CD8-positive, alpha-beta memory T cell (primary cell): ENCODE measurements around the gene MCTP2. TPM values are rescaled to one million over a fixed set of nuclear protein-coding genes. Genes with fewer than 3 reads are reported as not detected.
A peak's percentile ranks its signal among the peaks of the same experiment; 100 is the strongest.

Experiments used
- CTCF ChIA-PET: fragments of 350-600 bp; sonication (Branson Sonifier 250); formaldehyde crosslinking; loops from one replicate; lab custom pipeline; 2021; ENCODE audit warnings: antibody characterized with exemption; lab: Charles Lee
- POLR2A ChIA-PET: fragments of 350-600 bp; sonication (Branson Sonifier 250); formaldehyde crosslinking; loops from one replicate; lab custom pipeline; 2021; ENCODE audit warnings: antibody characterized with exemption; lab: Charles Lee
- DNase-seq, 5 donors: peaks; one replicate each; pipeline versions ENCODE4 v3.0.0 to v3.0.0-alpha.2; 2020 to 2022; ENCODE audit warnings: mixed read lengths in 1 of 5
- H3K27ac ChIP-seq: one replicate; pipeline ENCODE4 v1.7.0; 2013; ENCODE audit warnings: low read depth, mild to moderate bottlenecking, low read length, moderate library complexity
- H3K27me3 ChIP-seq: 2 replicates; pipeline ENCODE4 v1.7.0; 2013; ENCODE audit warnings: low read length, mild to moderate bottlenecking; ENCODE audit not compliant: insufficient read depth, poor library complexity, severe bottlenecking
- H3K36me3 ChIP-seq: 2 replicates; pipeline ENCODE4 v1.7.0; 2013; ENCODE audit warnings: mild to moderate bottlenecking, low read length, moderate library complexity; ENCODE audit not compliant: insufficient read depth
- H3K4me1 ChIP-seq: 2 replicates; pipeline ENCODE4 v1.7.0; 2013; ENCODE audit warnings: mild to moderate bottlenecking, low read length, moderate library complexity; ENCODE audit not compliant: insufficient read depth
- H3K4me3 ChIP-seq: 2 replicates; pipeline ENCODE4 v1.7.0; 2013; ENCODE audit warnings: mild to moderate bottlenecking, low read length
- H3K9me3 ChIP-seq: 2 replicates; pipeline ENCODE4 v1.7.0; 2013; ENCODE audit warnings: mild to moderate bottlenecking, low read length
- H3K27ac Mint-ChIP-seq, 8 donors: one replicate each; pipeline ENCODE4 v1.8.0; 2020 to 2021; ENCODE audit warnings: mixed read lengths in 8 of 8, mild to moderate bottlenecking in 6 of 8, inconsistent platforms in 3 of 8, moderate library complexity in 3 of 8
- H3K27me3 Mint-ChIP-seq, 2 donors: one replicate each; pipeline ENCODE4 v1.8.0; 2020 to 2021; ENCODE audit warnings: mixed read lengths in 2 of 2, mild to moderate bottlenecking in 1 of 2, moderate library complexity in 1 of 2
- H3K36me3 Mint-ChIP-seq, 3 donors: one replicate each; pipeline ENCODE4 v1.8.0; 2020 to 2021; ENCODE audit warnings: mixed read lengths in 3 of 3, inconsistent platforms in 1 of 3, mild to moderate bottlenecking in 1 of 3
- H3K4me1 Mint-ChIP-seq, 3 donors: one replicate each; pipeline ENCODE4 v1.8.0; 2020 to 2021; ENCODE audit warnings: mixed read lengths in 3 of 3, inconsistent platforms in 1 of 3, mild to moderate bottlenecking in 1 of 3
- H3K4me3 Mint-ChIP-seq, 7 donors: one replicate each; pipeline ENCODE4 v1.8.0; 2020 to 2021; ENCODE audit warnings: mixed read lengths in 7 of 7, mild to moderate bottlenecking in 6 of 7, moderate library complexity in 4 of 7, inconsistent platforms in 2 of 7
- H3K9me3 Mint-ChIP-seq, 5 donors: one replicate each; pipeline ENCODE4 v1.8.0; 2020 to 2022; ENCODE audit warnings: mixed read lengths in 5 of 5, mild to moderate bottlenecking in 3 of 5, moderate library complexity in 2 of 5, inconsistent platforms in 1 of 5
- polyA plus RNA-seq: library from polyadenylated mRNA; unstranded; fragments of 300-500 nt; fragmentation: Illumina TruSeq; gene quantifications from one replicate; pipeline ENCODE4 v1.2.3, GENCODE V29; 2021
- total RNA-seq, 2 experiments: library from RNA; stranded (reverse); gene quantifications; one replicate each; pipeline ENCODE4 v1.2.3, GENCODE V29; 2021

MCTP2 gene
- total and polyA plus RNA-seq, 3 experiments from 2014 or later, result 13.6 to 17.0 (median 16.5) TPM

DNA sequence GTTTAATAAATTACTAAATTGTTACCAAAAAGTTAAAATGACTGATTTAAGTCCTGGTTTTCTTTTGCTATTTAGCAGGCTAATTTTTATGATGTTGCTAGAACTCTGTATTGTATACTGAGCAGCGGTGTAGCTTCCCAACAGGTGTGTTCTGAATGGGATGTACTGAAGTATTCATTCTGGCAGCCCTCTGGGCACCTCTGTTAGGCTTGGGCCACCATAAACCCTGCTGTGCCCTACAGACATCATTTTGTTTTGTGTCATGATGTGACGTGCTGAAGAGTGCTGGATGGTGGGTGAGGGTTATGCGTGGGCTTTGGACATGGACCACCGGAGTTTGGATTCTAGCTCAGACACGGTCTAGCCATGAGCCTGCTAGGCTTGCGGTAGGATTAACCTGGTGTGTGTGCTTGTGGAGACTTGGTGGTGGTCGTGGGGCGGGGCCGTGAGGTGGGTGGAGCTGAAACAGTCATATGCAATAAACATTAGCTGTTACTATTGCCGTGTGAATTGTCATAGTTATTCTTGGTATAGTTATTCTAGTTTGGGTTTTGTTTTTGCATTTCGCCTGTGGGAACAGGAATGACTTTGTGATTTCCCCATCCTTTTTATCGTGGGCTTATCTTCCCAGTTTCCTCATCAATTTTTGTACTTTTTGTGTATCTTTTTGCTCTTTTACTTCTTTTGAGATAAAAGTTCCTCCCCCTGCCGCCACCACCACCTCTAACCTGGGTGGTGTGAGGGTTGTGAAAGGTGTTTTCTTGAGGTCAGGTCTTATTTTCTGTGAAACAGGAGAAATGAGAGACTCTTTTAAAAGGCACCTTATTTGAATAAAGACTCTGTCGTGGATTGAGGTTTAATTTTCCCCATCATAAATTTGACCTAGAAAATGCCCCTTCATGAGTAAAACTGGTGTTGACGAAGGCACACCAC is 93.7 kb downstream of the MCTP2 start:
- H3K36me3 ChIP-seq, result no peaks in the 10 kb centered on the region
- H3K9me3 Mint-ChIP-seq, result no peaks in the 10 kb centered on the region
- no peak overlapping the region for H3K4me3 ChIP-seq
- no peak overlapping the region for H3K27ac ChIP-seq
- ChIA-PET POLR2A (no interaction called here), CTCF (interaction anchor here (1.1 to 9.0 kb wide), 20 partner anchors 9 to 205 kb away, joined by 3 to 182 read pairs (median 6); partner anchors contain the start of gene MCTP2)
- peak in 3 of 5 donors; percentile 26 to 64 (median 29) for DNase-seq
- no peaks in the 10 kb centered on the region for H3K9me3 ChIP-seq
- H3K4me3 Mint-ChIP-seq, result peak overlapping the region in 5 of 7 donors; percentile 6 to 76 (median 59)
- peaks cover 0 to 2% of the 10 kb centered on the region in 2 donors for H3K27me3 Mint-ChIP-seq
- H3K27me3 ChIP-seq, result no peaks in the 10 kb centered on the region
- peak overlapping the region in 7 of 8 donors; percentile 22 to 93 (median 85) for H3K27ac Mint-ChIP-seq
- peaks cover 18 to 32% (median 25%) of the 10 kb centered on the region in 3 donors for H3K4me1 Mint-ChIP-seq
- H3K4me1 ChIP-seq, result no peaks in the 10 kb centered on the region
- peaks cover 0 to 24% (median 3%) of the 10 kb centered on the region in 3 donors for H3K36me3 Mint-ChIP-seq

DNA sequence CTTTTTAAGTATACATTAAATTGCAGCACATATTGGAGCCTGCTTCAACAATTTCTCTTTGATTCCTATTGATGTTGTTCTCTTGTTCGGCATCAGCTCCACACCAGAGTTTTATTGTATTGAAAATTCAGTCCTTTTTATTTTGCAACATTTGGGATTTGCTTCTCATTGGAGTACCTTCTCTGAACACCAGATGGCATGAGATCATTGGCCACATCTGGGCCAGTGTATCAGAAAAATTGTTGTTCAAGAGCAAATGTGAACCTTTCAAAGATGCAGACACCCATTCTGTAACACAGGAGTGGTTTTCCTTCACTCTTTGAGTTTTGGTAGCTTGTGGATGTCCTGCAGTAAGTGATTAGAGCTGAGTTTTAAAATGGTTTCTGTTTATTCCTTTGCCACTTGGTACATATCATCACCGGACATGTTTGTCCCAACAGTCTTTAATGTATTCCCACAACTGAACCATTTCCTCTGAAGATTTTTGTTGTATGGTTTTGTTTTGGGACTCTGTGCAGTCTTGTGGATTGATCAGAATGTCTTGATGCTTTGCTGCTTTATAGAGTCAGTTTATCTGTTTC is 96.1 kb downstream of the MCTP2 start:
- peaks cover 0 to 2% of the 10 kb centered on the region in 2 donors for H3K27me3 Mint-ChIP-seq
- Histone ChIP-seq H3K36me3 (no peaks in the 10 kb centered on the region), H3K4me1 (no peaks in the 10 kb centered on the region), H3K9me3 (no peaks in the 10 kb centered on the region), H3K4me3 (no peak overlapping the region), H3K27ac (no peak overlapping the region), H3K27me3 (no peaks in the 10 kb centered on the region)
- no peak for DNase-seq
- no peak overlapping the region for H3K4me3 Mint-ChIP-seq
- peaks cover 0 to 20% (median 3%) of the 10 kb centered on the region in 3 donors for H3K36me3 Mint-ChIP-seq
- no peaks in the 10 kb centered on the region for H3K9me3 Mint-ChIP-seq
- CTCF ChIA-PET, result interaction anchor here (2.0 to 9.0 kb wide), 2 partner anchors 40 to 163 kb away, joined by 6 to 182 read pairs; no protein-coding TSS in a partner anchor
- POLR2A ChIA-PET, result no interaction called here
- peak overlapping the region in 1 of 8 donors; percentile 8 for H3K27ac Mint-ChIP-seq
- peaks cover 18 to 32% (median 25%) of the 10 kb centered on the region in 3 donors for H3K4me1 Mint-ChIP-seq

DNA sequence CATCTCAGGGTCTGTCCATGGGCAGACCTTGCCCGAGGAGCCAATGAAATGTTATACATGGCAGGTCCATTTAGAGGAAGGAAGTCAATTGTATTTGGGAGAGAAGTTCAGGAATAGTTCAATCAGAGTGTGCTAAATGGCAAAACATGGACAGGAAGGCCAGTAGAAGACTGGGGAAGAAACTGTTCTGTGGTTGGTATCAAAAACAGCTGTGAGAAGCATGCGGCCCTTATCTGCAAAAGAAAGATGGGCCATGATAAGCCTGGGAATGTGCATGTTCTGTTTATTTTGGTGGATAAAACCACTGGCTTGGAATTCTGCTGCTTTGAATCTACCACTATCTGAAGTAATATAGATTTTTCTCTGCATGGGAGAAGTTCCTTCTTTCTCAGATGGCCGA is 100.4 kb downstream of the MCTP2 start:
- ChIA-PET CTCF (interaction anchor here (1.4 to 4.0 kb wide), 3 partner anchors 7 to 212 kb away, joined by 3 to 15 read pairs (median 9); no protein-coding TSS in a partner anchor), POLR2A (no interaction called here)
- H3K36me3 ChIP-seq, result no peaks in the 10 kb centered on the region
- H3K4me3 ChIP-seq, result no peak overlapping the region
- H3K4me1 Mint-ChIP-seq, result peaks cover 8 to 12% (median 12%) of the 10 kb centered on the region in 3 donors
- no peaks in the 10 kb centered on the region for H3K9me3 ChIP-seq
- H3K9me3 Mint-ChIP-seq, result no peaks in the 10 kb centered on the region
- H3K27me3 ChIP-seq, result no peaks in the 10 kb centered on the region
- no peak overlapping the region for H3K4me3 Mint-ChIP-seq
- no peaks in the 10 kb centered on the region for H3K4me1 ChIP-seq
- peaks cover 0 to 2% of the 10 kb centered on the region in 2 donors for H3K27me3 Mint-ChIP-seq
- no peak overlapping the region for H3K27ac ChIP-seq
- H3K36me3 Mint-ChIP-seq, result peaks cover 0 to 27% (median 1%) of the 10 kb centered on the region in 3 donors
- no peak overlapping the region for H3K27ac Mint-ChIP-seq
- no peak for DNase-seq

DNA sequence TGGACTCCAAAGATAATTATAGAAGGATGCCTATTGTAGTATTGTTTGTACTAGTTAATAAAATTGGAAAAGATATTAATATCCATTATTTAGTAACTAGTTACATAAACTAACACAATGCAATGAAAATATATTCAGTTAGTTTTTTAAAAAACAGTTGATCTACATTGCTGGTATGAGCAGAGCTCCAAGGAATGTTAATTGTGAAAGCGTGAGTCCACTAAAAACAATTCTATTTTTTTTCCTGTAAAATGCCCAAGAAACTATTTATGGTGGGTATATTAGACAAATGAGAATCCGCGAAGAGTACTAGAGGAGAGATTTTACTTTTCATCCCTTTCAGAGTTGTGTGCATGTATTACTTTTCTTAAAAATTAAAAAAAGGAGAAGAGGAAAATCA is 104.3 kb downstream of the MCTP2 start:
- Mint-ChIP-seq H3K27me3 (no peaks in the 10 kb centered on the region), H3K9me3 (no peaks in the 10 kb centered on the region), H3K36me3 (peaks cover 0 to 35% (median 8%) of the 10 kb centered on the region in 3 donors), H3K27ac (no peak overlapping the region), H3K4me1 (peaks cover 0 to 2% (median 0%) of the 10 kb centered on the region in 3 donors), H3K4me3 (no peak overlapping the region)
- CTCF ChIA-PET, result interaction anchor here (4.0 kb wide), 1 partner anchor 11 kb away, joined by 15 read pairs; no protein-coding TSS in a partner anchor
- POLR2A ChIA-PET, result interaction anchor here (0.7 kb wide), 1 partner anchor 107 kb away, joined by 3 read pairs; no protein-coding TSS in a partner anchor
- Histone ChIP-seq H3K27me3 (no peaks in the 10 kb centered on the region), H3K36me3 (no peaks in the 10 kb centered on the region), H3K9me3 (no peaks in the 10 kb centered on the region), H3K27ac (no peak overlapping the region), H3K4me3 (no peak overlapping the region), H3K4me1 (no peaks in the 10 kb centered on the region)
- no peak for DNase-seq

DNA sequence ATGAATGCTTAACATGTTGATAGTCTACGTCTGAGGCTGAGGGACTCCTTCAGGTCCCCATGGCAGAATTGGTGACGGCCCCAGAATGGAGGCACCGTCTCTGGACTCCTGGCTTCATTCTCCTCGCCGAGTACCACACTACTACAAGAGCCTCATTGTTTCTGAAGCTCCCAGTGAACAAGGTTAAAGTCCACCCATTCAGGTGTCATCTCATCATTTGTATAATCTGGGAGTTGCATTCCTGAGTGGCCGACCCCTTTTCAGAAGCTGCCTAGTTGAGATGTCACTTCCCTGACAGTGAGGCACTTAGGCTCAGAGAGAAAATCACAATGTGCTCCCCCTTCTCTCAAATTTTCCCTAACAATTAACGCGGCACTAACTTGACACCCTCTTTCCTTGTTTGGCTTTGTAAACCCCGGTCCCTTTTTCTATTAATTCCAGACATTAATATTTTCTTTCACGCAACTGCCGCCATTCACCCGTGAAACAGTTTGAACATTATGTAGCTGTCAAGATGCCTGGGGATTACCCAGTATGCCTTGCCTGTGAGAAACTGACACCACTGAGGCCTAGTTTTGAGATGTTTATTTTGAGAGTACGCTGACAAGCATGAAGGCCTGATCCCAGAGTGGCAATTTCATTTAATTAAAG is 105.6 kb downstream of the MCTP2 start:
- H3K4me1 ChIP-seq, result no peaks in the 10 kb centered on the region
- H3K4me3 Mint-ChIP-seq, result no peak overlapping the region
- H3K9me3 Mint-ChIP-seq, result no peaks in the 10 kb centered on the region
- ChIA-PET CTCF (no interaction called here), POLR2A (no interaction called here)
- no peak overlapping the region for H3K27ac ChIP-seq
- no peak overlapping the region for H3K4me3 ChIP-seq
- no peaks in the 10 kb centered on the region for H3K27me3 ChIP-seq
- H3K36me3 Mint-ChIP-seq, result peaks cover 0 to 39% (median 11%) of the 10 kb centered on the region in 3 donors
- peak overlapping the region in 1 of 8 donors; percentile 78 for H3K27ac Mint-ChIP-seq
- H3K36me3 ChIP-seq, result no peaks in the 10 kb centered on the region
- no peak for DNase-seq
- peaks cover 0 to 2% (median 0%) of the 10 kb centered on the region in 3 donors for H3K4me1 Mint-ChIP-seq
- no peaks in the 10 kb centered on the region for H3K27me3 Mint-ChIP-seq
- no peaks in the 10 kb centered on the region for H3K9me3 ChIP-seq

DNA sequence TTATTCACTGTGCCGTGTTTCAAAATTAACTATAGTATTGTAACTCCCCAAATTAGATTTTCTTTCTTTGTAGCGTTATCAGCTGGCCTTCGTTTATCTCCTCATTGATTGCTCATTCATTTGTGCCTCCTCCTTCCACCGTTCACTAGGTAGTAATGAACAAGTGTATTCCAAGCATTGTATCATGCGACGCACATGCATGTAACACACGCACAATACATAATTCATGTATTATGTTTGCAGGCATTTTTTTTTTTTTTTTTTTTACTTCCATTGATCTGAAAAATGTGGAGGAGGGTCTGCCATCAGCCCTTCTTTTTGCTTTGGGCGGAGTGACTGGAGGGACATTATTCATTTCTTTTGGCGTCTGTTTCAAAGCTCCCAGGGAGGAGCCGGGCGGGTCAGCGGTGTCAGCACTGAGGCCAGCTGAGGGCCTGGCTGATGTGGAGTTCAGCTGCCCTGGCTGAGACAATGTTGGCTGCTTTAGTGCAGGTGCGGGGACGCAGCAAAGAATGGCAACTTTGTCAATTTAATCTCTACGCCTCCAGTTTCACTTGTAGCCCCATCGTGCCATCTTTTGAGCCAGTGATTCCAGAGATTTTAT is 107.0 kb downstream of the MCTP2 start:
- H3K4me1 ChIP-seq, result no peaks in the 10 kb centered on the region
- ChIA-PET CTCF (no interaction called here), POLR2A (no interaction called here)
- no peaks in the 10 kb centered on the region for H3K36me3 ChIP-seq
- DNase-seq, result no peak
- Mint-ChIP-seq H3K4me3 (no peak overlapping the region), H3K27ac (peak overlapping the region in 1 of 8 donors; percentile 60), H3K36me3 (peaks cover 0 to 43% (median 11%) of the 10 kb centered on the region in 3 donors), H3K9me3 (no peaks in the 10 kb centered on the region), H3K4me1 (peaks cover 0 to 2% (median 0%) of the 10 kb centered on the region in 3 donors), H3K27me3 (no peaks in the 10 kb centered on the region)
- no peaks in the 10 kb centered on the region for H3K27me3 ChIP-seq
- H3K9me3 ChIP-seq, result no peaks in the 10 kb centered on the region
- no peak overlapping the region for H3K4me3 ChIP-seq
- no peak overlapping the region for H3K27ac ChIP-seq

DNA sequence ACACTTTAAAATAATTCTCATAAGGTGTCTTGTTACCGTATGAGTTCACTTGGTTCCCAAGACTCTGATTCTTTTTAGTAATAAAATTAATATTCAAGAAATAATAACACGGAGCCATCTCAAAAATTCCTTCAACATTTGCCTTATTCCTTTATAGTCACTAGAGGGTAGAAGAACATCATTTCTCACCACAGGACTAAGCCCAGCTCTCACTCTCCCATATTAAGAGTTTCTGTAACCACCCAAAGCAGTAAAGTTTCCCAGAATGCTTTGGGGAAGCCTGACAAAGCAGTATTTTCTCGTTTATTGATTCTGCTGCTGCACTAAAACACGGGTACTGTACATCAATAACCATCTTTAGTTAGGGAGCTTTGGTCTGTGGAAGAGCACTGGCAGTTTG is 114.9 kb downstream of the MCTP2 start:
- ChIA-PET POLR2A (no interaction called here), CTCF (interaction anchor here (2.6 kb wide), 1 partner anchor 182 kb away, joined by 7 read pairs; no protein-coding TSS in a partner anchor)
- Histone ChIP-seq H3K9me3 (no peaks in the 10 kb centered on the region), H3K4me1 (no peaks in the 10 kb centered on the region), H3K27ac (no peak overlapping the region), H3K27me3 (no peaks in the 10 kb centered on the region), H3K36me3 (no peaks in the 10 kb centered on the region), H3K4me3 (no peak overlapping the region)
- Mint-ChIP-seq H3K36me3 (peaks cover 7 to 50% (median 9%) of the 10 kb centered on the region in 3 donors), H3K4me3 (no peak overlapping the region), H3K9me3 (no peaks in the 10 kb centered on the region), H3K27ac (peak overlapping the region in 1 of 8 donors; percentile 66), H3K4me1 (peaks cover 0 to 8% (median 2%) of the 10 kb centered on the region in 3 donors), H3K27me3 (peaks cover 0 to 2% of the 10 kb centered on the region in 2 donors)
- DNase-seq, result no peak
